Placental pericyte (primary cell): ENCODE results near the gene CDPF1. TPM values are rescaled to one million over a fixed set of nuclear protein-coding genes. Genes with fewer than 3 reads are reported as not detected.

ENCODE experiments used
- total RNA-seq: library from RNA; depleted of rRNA; stranded (reverse); fragments of >200 nt; gene quantifications from 2 replicates; pipeline ENCODE4 v1.2.3, GENCODE V29; 2012

CDPF1 gene
- total RNA-seq = 6.2 and 8.3 TPM in 2 replicates

GRCh38 chr22:46250035-46250782 lies at the start of gene CDPF1:
Gene CDPF1 (minus strand): TSS chr22:46250293. CDS start chr22:46248284, 2,009 bp downstream.

GRCh38 chr22:46296257-46297150 lies 46.4 kb upstream of the CDPF1 start, which contains the start of gene GTSE1:
Gene GTSE1 (plus strand): TSS chr22:46296870. CDS start chr22:46297401, 531 bp downstream.

GRCh38 chr22:46267431-46268279 lies 17.6 kb upstream of the CDPF1 start, which contains the start of gene TTC38:
Gene TTC38 (plus strand): TSS chr22:46268008. CDS start chr22:46268040, 32 bp downstream.

GRCh38 chr22:46263216-46263590 lies 13.1 kb upstream of the CDPF1 start, which contains the start of gene PKDREJ:
Gene PKDREJ (minus strand): TSS chr22:46263343. CDS start chr22:46263322, 21 bp downstream.

Other genes with a start within 250 kb of the CDPF1 start
- gene PPARA, start 99.8 kb downstream of the CDPF1 start, total RNA-seq = 10.1 and 10.5 TPM in 2 replicates
- gene PKDREJ, start 13.1 kb upstream of the CDPF1 start, total RNA-seq = not detected in 2 replicates
- gene TTC38, start 17.7 kb upstream of the CDPF1 start, total RNA-seq = 23.0 and 47.4 TPM in 2 replicates
- 0.66 and 26.3 TPM in 2 replicates for gene GTSE1, start 46.6 kb upstream of the CDPF1 start, total RNA-seq
- gene TRMU, start 85.4 kb upstream of the CDPF1 start, total RNA-seq = 22.8 and 37.8 TPM in 2 replicates